ENCODE measurements around the gene DNAAF5. TPM values are rescaled to one million over a fixed set of nuclear protein-coding genes. Genes with fewer than 3 reads are reported as not detected.

The DNAAF5 gene
- total RNA-seq, 1 donor from 2014 or later, result 50.2 TPM

DNA sequence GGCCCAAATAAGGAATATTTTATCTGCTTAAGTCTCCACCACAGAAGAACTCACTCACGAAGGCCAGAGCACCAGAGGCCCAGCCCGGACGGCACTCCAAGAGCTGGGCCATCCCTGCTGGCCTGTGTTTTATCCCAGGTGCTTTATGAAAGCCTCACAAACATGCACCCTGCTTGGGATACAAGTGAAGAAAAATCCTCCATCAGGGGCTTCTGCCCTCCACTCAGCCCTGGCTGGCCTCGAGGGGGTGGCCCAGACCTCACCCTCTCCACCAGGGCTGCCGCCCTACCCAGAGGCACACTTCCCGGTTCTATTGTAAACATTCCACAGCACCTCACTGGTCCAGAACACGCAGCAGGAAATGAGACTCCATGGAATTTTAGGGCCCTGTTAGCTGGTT, 19.8 kb upstream of the DNAAF5 start:
- no peak for DNase-seq (ENCODE audit: extremely low read depth, low read depth, low spot score)

- no peak for DNase-seq (ENCODE audit: extremely low read depth, low read depth, low spot score)
Measured at GRCh38 chr7:707296-708000, 19.1 kb upstream of the DNAAF5 start.

DNA sequence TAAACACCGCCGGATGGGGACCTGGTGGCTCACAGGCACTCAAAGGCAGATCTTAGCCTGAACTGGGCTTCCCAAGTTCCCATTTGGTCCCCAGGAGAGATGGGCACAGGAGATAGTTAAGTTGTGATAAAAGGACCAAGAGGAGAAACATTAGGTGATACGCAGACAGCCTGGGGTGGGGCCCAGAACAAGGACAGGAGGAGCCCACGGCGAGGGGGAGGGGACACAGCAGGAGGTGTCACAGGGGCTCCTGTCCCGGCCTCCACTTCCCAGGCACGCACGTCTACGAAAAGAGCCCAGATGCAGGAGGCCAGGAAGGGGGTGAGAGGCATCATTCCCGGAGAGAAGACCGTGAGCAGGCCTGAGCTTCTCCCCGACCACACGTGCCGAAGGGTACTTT, 16.3 kb upstream of the DNAAF5 start:
- no peak for DNase-seq (ENCODE audit: extremely low read depth, low read depth, low spot score)

- no peak for DNase-seq (ENCODE audit: extremely low read depth, low read depth, low spot score)
Measured at GRCh38 chr7:711093-711921, 15.2 kb upstream of the DNAAF5 start.

GRCh38 chr7:711922-712380, 14.5 kb upstream of the DNAAF5 start:
- no peak for DNase-seq (ENCODE audit: extremely low read depth, low read depth, low spot score)

DNA sequence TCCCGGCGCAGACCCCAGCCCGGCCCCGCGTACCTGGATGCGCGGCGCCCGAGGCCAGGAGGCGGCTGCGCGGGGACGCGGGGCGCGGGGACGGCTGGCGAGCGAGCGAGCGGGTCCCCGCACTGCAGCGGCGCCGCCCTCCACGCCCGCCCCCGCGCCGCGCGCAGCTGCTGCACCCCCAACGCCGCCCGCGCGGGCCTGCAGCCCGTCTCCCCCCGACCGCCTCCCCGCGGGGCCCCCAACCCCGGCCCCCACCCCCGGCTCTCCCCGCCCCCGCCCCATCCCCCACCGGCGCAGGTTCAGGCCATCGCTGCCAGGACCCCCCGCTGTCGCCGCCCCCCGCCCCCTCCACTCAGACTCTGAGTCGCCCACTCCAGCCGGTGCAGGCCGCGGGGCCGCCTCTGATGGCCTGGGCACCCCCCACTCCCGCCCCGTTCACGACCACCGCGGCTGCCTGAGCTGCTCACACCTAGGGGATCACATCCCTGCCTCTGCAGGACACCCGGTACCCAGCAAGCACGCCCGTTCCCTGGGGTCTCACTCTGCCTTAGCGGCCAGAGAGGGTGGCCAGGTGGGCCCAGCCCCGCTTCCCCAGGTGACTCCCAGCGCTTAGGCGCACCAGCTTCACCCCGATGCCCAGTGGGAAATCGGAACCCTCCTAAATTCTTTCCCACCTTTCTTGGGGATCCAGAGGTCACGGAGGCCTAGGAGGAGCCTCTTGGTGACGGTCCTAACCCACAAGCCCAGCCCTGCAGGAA, 13.9 kb upstream of the DNAAF5 start:
- no peak for DNase-seq (ENCODE audit: extremely low read depth, low read depth, low spot score)

GRCh38 chr7:713139-713457, 13.4 kb upstream of the DNAAF5 start:
- DNase-seq (ENCODE audit: extremely low read depth, low read depth, low spot score), result no peak

GRCh38 chr7:713488-714230, 12.8 kb upstream of the DNAAF5 start:
- DNase-seq (ENCODE audit: extremely low read depth, low read depth, low spot score), result no peak

GRCh38 chr7:714251-714671, 12.2 kb upstream of the DNAAF5 start:
- DNase-seq (ENCODE audit: extremely low read depth, low read depth, low spot score), result no peak

DNA sequence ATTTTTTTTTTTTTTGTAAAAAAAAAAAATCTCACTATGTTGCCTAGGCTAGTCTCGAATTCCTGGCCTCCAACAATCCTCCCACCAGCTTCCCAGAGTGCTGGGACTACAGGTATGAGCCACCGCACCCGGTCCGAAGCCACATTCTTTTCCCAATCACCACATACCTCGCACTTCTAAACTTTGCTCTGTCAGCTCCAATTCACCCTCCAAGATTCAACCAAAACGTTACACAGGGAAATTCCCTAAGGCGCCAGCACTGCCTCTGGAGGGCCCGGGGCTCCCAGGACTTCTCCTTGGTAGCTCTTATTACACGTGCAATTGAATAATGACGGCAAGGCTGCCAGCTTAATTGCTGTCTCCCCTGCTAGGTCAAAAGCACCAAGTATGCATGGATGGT, 10.3 kb upstream of the DNAAF5 start:
- no peak for DNase-seq (ENCODE audit: extremely low read depth, low read depth, low spot score)

DNA sequence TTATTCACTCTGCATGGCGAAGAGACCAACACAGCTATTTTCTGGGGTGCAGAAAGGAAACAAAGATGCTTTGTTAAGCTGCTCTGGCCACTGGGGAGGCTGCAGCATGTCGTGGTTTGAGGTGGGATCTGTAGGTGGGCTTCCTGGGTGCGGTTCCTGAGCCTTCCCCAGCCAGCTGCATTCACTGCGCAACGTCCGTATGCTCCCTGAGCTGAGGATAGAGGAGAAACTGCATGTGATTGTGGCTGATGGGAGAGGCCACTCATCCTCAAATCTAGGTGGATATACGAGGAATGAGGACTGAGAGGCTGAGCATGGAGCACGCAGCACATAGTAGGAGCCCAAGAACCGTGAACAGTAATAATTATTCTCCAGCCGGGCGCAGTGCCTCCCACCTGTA, 9.9 kb upstream of the DNAAF5 start:
- no peak for DNase-seq (ENCODE audit: extremely low read depth, low read depth, low spot score)

- no peak for DNase-seq (ENCODE audit: extremely low read depth, low read depth, low spot score)
Measured at GRCh38 chr7:721619-722248, 4.8 kb upstream of the DNAAF5 start.

DNA sequence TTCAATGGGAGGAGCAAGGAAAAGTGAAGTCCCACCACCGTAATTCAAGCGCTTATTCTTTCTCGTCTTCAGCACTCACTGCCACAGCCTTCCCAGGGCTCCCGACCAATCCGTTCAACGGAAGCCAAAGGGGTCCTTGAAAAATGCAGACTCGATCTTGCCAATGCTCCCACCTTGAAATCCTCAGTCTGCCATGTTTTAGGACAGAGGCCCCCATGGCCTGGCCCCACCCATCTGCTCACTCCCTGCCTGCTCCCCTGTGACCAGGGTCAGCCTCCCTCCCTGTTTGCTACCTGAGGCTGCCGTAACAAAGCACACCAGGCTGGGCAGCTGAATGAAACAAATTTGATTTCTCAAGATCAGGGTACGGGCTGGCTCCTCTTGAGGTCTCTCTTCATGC, 3.0 kb upstream of the DNAAF5 start:
- DNase-seq (ENCODE audit: extremely low read depth, low read depth, low spot score), result no peak

DNA sequence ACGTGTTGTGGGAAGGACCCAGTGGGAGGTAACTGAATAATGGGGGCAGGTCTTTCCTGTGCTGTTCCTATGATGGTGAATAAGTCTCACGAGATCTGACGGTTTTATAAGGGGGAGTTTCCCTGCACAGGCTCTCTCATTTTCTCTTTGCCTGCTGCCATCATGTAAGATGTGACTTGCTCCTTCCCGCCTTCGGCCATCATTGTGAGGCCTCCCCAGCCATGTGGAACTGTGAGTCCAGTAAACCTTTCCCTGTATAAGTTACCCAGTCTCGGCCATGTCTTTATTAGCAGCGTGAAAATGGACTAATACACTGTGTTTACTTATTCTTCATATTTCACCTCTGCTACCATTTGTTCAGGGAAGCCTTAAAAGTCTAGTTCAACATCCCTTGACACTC, 2.2 kb upstream of the DNAAF5 start:
- no peak for DNase-seq (ENCODE audit: extremely low read depth, low read depth, low spot score)

GRCh38 chr7:725223-726005, 1.1 kb upstream of the DNAAF5 start:
- DNase-seq (ENCODE audit: extremely low read depth, low read depth, low spot score), result no peak

- DNase-seq (ENCODE audit: extremely low read depth, low read depth, low spot score), result no peak
Measured at GRCh38 chr7:726854-727103, 280 bp downstream of the DNAAF5 start.

GRCh38 chr7:727104-727805, 756 bp downstream of the DNAAF5 start, which contains the start of gene PRKAR1B:
PRKAR1B (minus strand) TSS chr7:727281; CDS start chr7:711505, 15,776 bp downstream.
- no peak for DNase-seq (ENCODE audit: extremely low read depth, low read depth, low spot score)

DNA sequence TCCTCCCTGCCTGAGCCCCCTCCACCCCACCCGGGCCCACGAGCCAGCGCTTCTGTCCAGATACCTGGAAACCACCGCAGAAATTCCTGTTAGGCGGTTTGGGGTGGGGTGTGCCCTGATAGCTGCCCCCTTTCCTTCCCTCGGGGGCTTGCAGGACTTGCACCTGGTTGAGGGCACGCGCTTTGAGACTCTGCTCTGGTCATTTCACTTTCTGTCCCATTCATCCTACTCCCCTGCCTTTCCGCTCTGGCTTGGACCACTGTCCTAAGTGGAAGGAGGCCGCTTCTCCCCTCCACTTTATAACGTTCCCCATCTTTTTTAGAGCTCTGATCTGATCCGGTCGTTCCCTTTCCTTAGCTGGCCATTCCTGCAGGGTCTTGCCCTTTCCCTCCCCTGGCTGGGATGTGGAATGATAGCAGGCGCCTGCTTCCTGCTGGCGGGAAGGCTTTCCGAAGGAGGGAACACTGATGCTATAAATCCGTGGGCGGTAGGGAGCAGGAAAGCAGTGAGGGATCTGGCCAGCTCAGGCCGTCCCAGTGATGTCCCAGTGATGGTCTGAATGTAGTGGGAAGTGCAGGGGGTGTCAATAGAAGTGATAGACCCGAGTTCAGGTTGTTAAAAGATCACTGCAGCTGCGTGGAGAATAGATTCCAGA, 1.4 kb downstream of the DNAAF5 start:
- DNase-seq (ENCODE audit: extremely low read depth, low read depth, low spot score), result no peak

GRCh38 chr7:728602-729001, 2.1 kb downstream of the DNAAF5 start:
- no peak for DNase-seq (ENCODE audit: extremely low read depth, low read depth, low spot score)

Data from glomerular endothelial cell (primary cell).